T-helper 2 cell (primary cell): ENCODE results near the gene TNFRSF25.

Experiments
- DNase-seq, 5 experiments: peaks; one replicate each; pipeline versions ENCODE4 v3.0.0 to v3.0.0-alpha.2; 2012 to 2022

The TNFRSF25 gene

GRCh38 chr1:6414881-6415626 lies 50.9 kb downstream of the TNFRSF25 start:
- DNase-seq: no peak

DNA sequence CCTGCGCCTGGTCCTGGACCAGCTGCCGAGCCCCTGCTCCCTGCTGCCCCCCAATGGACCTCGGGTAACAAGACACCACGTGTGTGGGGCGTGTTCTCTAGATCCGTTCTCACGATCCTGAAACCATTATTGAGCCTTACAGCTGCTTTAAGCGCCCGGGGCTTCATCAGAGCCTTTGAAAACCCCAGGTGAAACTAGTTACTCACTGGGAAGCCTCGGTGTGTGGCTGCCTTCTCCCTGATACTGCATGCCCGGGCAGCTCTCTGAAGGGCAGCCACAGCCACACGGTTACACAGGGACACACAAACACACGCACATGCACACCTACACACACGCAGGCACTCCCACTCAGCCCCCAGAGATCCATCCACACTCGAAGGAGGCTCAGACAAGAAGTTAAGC lies 51.5 kb downstream of the TNFRSF25 start:
- DNase-seq: peak in 2 of 5 experiments; percentile 31 to 37

- DNase-seq: no peak
Observed at GRCh38 chr1:6412896-6413295, 53.1 kb downstream of the TNFRSF25 start.
